RWPE2 (cell line): ENCODE results near the gene PLCB1.

Source experiments
- ATAC-seq: fragments of 200-7000 bp; cut with Tn5 transposase; 3 replicates; pipeline ENCODE4 v1.9.1; 2021; ENCODE audit warnings: low read depth
- DNase-seq: peaks from one replicate; pipeline ENCODE4 v3.0.0-alpha.2; 2020; ENCODE audit warnings: low spot score
- H3K27ac ChIP-seq: fragments of 450-650 bp; 2 replicates; pipeline ENCODE4 v1.5.1; 2017; ENCODE audit warnings: mild to moderate bottlenecking; ENCODE audit not compliant: poor library complexity, severe bottlenecking
- H3K27me3 ChIP-seq: fragments of 250-450 bp; sonication (Bioruptor Pico); 2 replicates; pipeline ENCODE4 v1.5.1; 2021; ENCODE audit warnings: mild to moderate bottlenecking, moderate library complexity; ENCODE audit not compliant: insufficient read depth, poor library complexity, severe bottlenecking
- H3K36me3 ChIP-seq: fragments of 250-450 bp; sonication (Bioruptor Pico); 2 replicates; pipeline ENCODE4 v1.5.1; 2020; ENCODE audit warnings: low read depth, mild to moderate bottlenecking, moderate library complexity
- H3K4me1 ChIP-seq: fragments of 250-450 bp; sonication (Bioruptor Pico); 2 replicates; pipeline ENCODE4 v1.5.1; 2021; ENCODE audit warnings: mild to moderate bottlenecking, moderate library complexity; ENCODE audit not compliant: insufficient read depth, poor library complexity, severe bottlenecking
- H3K4me3 ChIP-seq: fragments of 250-450 bp; sonication (Bioruptor Pico); 2 replicates; pipeline ENCODE4 v1.5.1; 2021; ENCODE audit warnings: mild to moderate bottlenecking, moderate library complexity; ENCODE audit not compliant: severe bottlenecking
- H3K9me3 ChIP-seq: fragments of 250-450 bp; sonication (Bioruptor Pico); 2 replicates; pipeline ENCODE4 v1.5.1; 2021; ENCODE audit warnings: mild to moderate bottlenecking, moderate library complexity; ENCODE audit not compliant: severe bottlenecking
- CTCF ChIP-seq: fragments of 450-650 bp; IDR thresholded peaks from one replicate; pipeline ENCODE4 v1.5.1; 2017; ENCODE audit warnings: mild to moderate bottlenecking, moderate library complexity; ENCODE audit not compliant: poor library complexity, severe bottlenecking

PLCB1 gene

GRCh38 chr20:8133310-8133768 is 1.3 kb downstream of the PLCB1 start:
- no peak overlapping the region for H3K4me3 ChIP-seq
- no peak for TF ChIP-seq CTCF
- no peak overlapping the region for H3K27ac ChIP-seq
- ATAC-seq: no peak
- no peaks in the 10 kb centered on the region for H3K9me3 ChIP-seq
- no peak for DNase-seq
- H3K27me3 ChIP-seq: peaks cover 45% of the 10 kb centered on the region
- H3K36me3 ChIP-seq: no peaks in the 10 kb centered on the region
- no peaks in the 10 kb centered on the region for H3K4me1 ChIP-seq

- Histone ChIP-seq H3K27me3 (peaks cover 45% of the 10 kb centered on the region), H3K4me3 (no peak overlapping the region), H3K27ac (no peak overlapping the region), H3K9me3 (no peaks in the 10 kb centered on the region), H3K4me1 (no peaks in the 10 kb centered on the region), H3K36me3 (no peaks in the 10 kb centered on the region)
- TF ChIP-seq CTCF: no peak
- ATAC-seq: no peak
- DNase-seq: no peak
These were observed 1.9 kb downstream of the PLCB1 start for GRCh38 chr20:8133851-8134451.

- H3K36me3 ChIP-seq: no peaks in the 10 kb centered on the region
- no peaks in the 10 kb centered on the region for H3K9me3 ChIP-seq
- ATAC-seq: no peak
- no peak for DNase-seq
- no peak for TF ChIP-seq CTCF
- H3K27ac ChIP-seq: no peak overlapping the region
- H3K27me3 ChIP-seq: peaks cover 6% of the 10 kb centered on the region
- no peak overlapping the region for H3K4me3 ChIP-seq
- no peaks in the 10 kb centered on the region for H3K4me1 ChIP-seq
These were observed 7.8 kb downstream of the PLCB1 start for GRCh38 chr20:8139899-8140298.

GRCh38 chr20:8143474-8143873 is 11.4 kb downstream of the PLCB1 start:
- no peak for TF ChIP-seq CTCF
- no peaks in the 10 kb centered on the region for H3K4me1 ChIP-seq
- no peak overlapping the region for H3K27ac ChIP-seq
- DNase-seq (no peak), ATAC-seq (no peak)
- H3K27me3 ChIP-seq: no peaks in the 10 kb centered on the region
- no peaks in the 10 kb centered on the region for H3K36me3 ChIP-seq
- no peak overlapping the region for H3K4me3 ChIP-seq
- H3K9me3 ChIP-seq: no peaks in the 10 kb centered on the region
